Activated T-helper 9 cell treated with anti-CD3 and anti-CD28 coated beads, Interleukin-2, amount 50 U/mL, for 16 hours (primary cell): ENCODE results near the gene CCDC12.

Experiments
- DNase-seq: peaks from one replicate; pipeline ENCODE4 v3.0.0-alpha.2; 2020; ENCODE audit warnings: low read depth

Gene CCDC12

DNA sequence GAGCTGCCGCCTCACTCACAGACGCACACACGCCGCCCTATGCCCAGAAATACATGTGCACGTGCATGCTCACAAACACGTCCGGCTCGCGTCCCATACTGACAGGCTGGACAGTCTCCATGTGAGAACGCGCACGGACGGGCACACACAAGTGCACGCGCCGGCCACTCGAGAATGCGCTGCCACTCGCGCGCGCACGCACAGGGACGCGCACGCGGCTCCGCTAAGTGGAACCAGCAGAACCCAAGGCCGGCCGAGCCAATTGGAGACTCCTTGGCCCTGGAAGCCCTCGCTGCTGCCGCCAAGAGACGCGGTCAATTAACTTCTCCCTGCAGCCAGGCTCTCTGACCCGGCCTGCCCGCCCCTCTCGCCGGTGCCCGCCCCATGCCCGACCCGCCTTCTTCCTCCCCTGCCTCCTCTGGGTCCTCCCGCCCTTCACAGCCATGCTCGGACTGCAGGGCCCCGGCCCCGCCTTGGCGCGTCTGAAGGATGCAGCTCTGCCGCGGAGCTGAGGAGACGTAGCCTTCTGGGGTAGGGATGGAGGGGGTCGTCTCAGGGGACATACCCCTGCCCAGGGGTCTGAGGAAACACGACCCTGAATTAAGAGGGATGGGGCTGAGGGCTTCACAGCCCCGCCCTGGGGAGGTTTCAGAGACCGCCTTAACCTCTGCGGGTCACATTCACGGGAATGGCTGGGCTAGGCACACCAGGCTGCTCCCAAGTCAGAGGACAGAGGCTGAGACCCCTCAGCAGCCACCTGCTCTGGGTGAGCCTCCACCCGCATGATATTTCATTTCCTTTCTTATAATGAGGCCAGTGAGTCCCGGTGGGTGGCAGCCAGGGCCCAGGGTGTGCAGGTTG is 84.0 kb downstream of the CCDC12 start:
- no peak for DNase-seq

DNA sequence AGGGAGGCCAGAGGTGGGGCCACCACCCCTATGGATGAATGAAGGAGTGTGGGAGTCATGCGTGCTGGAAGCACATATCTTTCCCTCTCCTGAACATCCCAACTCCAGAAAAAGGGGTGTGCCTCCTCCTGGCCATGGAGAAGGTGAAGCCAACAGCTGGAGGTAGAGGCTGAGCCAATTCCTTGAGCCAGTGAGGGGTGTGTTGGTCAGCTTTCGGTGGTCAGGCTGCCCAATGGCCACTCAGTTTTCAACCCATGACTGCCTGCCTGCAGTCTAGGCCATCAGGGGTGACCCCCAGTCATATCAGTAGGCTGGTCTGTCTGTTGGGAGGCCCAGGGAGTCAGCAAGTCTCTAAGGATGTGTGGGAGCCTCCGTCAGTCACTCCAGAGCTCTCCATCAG is 85.4 kb downstream of the CCDC12 start:
- no peak for DNase-seq

DNA sequence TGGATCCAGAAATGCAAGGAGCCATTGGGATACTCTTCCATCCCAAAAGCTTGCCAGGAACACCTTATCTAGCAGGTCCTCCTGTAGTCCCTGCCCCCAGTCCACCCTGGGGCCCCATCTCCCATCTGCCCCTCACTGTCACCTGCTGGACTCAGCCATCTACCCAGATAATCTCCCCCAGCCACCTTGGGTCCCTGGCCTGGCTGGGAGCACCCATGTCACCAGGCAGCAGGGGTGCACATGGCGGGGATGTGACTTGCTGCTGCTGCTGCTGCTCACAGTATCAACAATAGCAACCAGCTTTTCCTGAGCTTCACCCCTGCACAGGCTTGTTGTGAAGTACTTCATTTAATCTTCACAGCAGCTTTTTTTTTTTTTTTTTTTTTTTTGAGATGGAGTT is 86.4 kb downstream of the CCDC12 start:
- DNase-seq: no peak

DNA sequence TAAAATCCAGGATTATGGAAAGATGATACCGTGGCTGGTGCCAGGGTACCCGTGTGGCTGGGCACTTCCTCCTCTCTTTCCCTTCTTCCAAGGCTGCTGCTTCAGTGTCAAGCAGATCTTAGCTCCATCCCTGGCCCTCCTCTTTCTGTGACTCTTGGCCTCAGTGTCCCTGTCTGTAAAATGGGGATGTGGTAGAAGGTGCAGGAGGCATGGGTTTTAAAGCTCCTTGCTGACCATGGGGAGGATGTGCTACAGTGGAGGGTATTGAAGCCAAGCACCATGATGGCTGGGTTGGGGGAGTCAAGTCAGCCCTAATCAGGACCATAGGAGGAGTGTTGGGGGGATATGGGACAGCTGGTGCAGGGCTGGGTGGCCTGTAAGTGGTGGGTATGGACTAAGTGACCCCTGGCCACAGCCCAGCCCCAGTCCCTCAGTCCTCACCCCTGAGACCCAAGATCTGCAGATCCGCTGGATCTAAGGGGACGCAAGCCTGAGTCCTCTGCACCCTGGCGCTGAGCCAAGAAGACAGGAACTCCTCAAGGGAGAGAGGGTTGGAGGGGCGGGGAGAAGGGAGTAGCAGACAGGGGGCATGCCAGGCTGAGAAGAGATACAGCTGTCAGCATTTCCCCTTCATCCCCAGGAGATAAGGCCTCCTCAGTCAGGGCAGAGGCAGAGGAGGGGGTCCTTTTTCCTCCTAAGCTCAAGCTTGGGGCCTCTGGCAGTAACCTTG is 87.0 kb downstream of the CCDC12 start:
- DNase-seq: no peak

DNA sequence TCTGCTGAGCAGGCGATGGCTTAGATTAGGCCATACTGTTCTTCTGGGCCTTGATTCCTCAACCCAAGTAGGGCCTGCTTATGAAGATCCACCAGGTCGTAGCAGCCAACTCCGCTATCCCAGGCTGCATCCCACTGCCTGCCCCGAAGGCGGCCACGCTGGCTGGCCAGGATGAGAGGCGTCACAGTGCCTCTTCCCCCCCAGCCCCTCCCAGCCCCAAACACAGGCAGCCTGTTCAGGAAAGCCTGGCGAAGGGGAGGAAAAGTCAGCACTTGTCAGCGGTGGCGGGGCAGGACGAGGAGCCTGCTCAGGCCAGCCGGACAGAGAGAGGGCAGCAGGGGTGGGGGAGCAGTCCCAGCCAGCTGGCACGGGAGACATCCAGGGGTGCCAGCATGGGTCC is 87.8 kb downstream of the CCDC12 start:
- no peak for DNase-seq

DNA sequence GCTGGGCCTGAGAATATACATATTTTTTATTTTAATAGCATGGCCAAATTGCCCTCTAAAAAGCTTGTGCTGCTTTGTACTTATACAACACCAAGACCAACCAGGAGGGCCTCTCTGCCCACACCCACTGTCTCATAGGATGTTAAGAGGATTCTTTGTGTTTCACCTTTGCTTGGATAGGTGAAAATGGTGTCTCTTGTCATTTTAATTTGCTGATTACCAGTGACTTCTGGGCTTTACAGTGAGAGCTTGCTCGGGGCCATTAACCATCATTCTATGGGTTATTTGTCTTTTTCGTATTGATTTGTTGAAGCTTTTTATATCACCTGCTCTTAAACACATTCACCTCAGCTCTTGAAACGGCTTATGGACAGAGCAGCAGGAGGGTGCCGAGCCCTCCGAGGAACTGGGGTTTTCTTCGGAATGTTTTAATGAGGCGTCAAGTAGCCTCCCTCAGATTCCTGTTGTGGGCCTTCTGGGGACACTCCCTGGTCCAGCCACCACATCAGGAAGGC is 88.5 kb downstream of the CCDC12 start:
- DNase-seq: no peak

DNA sequence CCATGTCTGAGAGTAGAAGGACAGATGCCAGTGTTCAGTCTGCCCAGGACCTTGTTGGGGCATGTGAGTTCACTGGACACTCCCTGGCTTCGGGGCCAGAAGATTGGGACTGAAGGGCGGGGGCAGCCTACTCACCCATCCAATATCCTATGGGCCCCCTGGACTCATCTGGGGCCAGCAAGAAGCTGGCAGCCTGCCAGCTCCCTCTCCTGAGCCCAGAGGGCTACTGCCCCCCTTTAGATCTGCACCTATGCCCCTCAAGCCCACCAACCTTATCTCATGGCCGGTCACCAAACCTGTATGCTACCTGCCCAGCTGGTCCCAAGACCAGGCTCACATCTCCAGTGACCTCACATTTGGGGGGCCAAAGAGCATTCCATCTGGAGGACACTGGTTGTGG is 90.9 kb downstream of the CCDC12 start:
- DNase-seq: no peak

DNA sequence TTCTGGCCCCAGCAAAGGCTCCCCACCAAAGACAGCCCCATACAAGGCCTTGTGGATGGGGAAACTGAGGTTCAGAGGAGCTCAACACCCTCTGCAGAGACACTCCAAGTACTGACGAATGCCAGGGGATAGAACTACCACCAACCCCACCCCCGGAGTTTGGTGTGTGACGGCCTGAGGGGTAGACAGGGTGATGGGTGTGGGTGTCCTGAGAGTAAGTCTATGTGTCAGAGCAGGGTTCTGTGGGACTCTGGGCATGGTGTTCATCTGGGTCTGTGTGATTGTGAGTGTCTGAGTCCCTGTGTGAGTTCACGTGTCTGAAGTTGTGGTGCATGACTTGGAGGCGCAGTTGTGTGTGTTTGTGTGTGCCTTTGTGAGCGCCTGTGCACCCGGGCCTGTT is 91.6 kb downstream of the CCDC12 start:
- DNase-seq: no peak

DNA sequence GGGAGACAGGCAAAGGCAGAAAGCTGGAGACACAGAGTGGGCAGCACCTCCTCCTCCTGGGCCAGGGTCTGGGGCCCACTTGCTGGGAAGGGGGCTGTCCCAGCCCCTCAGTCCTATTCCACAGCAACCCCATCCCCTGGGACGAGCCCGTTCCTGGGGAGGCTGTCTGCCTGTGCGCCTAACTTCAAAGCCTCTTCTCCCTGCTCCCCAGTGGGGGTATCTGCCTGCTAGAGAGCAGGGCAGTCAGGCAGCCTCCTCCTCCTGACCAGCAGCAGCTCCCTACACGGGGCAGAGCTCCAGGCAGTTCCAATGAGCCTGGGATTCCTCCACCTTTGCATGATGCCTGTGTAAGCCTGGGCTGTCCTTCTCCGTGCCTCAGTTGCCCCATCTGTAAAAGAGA is 92.1 kb downstream of the CCDC12 start:
- DNase-seq: no peak

DNA sequence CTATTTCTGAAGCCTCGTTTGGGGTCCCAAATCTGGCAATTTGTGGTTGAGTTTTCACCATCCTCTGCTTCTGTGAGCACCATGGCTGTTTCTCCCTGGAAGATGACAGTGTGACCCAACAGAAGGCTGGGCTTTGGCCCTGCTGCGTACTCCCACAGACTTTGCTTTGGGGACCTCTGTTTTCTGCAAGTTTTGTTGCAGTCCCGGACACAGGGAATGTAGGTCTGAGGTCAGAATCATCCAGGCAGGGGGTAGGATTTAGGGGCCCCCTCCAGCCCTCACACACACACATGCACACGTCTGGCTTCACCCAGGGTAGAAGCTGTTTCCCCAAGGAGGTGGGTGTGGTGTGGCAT is 92.7 kb downstream of the CCDC12 start:
- DNase-seq: no peak

DNA sequence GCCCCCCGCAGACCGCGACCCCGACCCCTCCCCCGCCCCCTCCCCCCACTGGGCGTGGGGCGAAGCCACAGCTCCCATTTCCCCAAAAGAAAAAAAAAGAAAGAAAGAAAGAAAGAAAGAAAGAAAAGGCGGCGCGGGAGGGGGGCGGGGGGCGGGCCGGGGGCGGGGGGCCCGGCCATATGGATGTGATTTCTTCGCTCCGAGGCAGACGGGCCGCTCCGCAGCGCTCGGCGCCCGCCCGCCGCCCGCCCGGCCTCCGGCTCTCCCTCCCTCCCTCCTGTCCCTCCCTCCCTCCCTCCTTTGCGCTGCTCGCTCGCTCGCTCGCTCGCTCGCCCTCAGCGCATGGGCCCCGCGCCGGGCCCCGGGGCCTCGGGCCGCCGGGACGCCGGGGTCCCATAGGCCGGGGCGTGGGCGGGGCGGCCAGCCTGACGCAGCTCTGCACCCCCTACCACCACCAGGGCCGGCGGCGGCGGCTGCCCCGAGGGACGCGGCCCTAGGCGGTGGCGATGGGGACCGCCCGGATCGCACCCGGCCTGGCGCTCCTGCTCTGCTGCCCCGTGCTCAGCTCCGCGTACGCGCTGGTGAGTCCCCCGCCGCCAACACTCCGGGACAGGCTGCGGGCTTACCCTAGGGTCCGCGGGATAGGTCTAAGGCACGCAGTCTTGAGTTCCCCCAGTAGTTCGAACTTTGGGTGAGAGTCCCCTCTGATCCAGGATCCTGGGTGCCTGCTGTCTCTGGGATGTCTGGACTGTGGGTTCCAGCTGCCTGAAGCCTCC is 93.3 kb downstream of the CCDC12 start:
- DNase-seq: no peak

DNA sequence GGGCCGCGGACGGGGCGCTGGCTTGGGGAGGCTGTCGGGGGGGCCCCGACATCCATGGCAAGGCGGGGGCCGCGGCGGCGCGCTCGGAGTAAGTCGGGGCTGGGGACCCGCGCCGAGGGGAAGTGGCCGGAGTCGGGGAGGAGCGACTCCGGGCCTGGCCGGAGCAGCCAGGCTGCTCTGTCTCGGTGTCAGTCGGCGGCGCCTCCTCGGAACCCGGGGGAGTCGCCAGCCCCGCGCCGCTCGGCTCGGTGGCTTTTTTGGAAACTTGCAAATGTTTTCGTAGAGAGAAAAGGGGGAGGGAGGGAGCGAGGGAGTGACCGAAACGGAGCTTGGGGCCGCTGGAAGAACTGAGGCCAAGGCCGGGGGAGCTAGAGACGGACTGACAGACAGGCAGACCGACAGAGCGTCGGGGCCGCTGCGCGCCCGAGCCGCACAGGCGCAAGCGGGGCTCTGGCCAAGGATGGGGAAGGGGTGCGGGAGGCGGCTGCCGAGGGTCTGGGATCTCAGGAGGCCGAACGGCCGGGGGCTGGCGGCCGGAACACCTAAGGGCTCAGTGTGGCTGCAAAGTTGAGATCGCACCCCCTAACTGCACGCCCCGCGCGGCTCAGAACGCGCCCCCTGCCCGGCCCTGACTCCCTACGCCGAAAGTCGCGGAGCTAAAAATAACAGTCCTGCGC is 94.0 kb downstream of the CCDC12 start:
- DNase-seq: no peak

DNA sequence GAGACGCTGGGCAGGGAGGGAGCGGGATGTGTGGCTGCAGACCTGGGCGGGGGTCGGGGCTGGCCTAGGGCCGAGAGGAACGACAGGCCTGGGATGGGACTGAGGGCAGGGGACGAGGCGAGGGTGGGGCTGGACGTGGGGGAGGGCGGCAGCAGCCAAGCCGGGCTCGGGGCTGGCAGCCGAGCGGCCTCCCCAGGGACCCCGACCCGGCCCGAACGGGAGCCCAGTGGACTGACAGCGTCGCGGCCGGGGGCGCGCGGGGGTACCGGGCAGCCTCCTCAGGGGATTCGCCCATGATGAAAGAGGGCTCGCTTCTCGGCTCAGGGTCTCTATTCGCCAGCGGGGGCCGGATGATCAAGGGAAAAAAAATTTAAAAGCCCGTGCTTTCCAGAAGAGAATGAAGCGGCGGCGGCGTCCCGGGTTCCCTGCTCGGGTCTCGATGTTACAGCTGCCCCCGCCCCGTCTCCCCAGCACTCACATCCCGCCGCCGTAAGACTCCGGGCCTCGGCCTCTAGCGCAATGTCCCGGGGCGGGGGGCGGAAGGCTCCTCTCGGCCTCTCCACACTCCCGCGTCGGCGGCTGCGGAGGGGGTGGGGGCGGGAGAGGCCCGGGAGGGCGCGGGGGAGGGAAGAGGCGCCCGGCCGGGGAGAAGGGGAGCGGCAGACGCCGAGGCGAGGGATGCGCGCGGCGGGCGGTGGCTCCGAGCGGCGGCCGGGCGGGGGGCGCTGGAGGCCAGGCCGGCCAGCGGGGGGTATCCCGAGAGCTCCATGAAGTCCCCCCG is 94.8 kb downstream of the CCDC12 start:
- no peak for DNase-seq

DNA sequence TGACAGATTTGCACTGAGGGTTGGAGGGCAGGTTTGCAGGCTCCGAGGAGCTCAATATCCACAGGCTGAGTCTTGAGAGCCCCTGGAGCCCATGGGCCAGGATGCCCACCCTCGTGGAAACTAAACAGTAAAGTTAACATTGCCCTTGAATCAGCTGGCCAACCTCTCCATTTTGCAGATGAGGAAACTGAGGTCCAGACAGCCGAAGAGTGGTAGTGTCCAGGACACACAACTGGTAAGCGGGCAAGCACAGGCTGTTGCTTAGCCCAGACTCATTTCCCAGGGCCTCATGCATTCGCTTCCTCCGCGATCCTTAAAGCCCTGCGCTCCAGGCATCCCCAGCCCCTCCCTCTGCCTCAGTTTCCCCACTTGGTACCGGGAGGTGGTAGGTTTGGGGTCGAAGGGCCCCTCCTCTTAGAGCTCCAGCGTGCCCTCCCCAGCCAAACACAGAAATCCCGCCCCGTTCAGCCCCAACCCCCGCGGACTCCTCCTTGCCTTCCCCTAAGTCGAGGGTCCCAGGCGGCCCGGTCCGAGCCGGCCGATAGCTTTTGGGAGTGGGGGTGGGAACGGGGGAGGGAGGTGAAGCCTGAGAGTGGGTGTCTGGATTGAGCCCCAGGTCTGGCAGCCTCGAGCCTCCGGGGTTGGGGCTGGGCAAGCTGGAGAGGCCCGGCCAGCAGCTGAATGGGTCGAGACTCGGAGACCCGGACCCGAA is 95.5 kb downstream of the CCDC12 start:
- DNase-seq: no peak

DNA sequence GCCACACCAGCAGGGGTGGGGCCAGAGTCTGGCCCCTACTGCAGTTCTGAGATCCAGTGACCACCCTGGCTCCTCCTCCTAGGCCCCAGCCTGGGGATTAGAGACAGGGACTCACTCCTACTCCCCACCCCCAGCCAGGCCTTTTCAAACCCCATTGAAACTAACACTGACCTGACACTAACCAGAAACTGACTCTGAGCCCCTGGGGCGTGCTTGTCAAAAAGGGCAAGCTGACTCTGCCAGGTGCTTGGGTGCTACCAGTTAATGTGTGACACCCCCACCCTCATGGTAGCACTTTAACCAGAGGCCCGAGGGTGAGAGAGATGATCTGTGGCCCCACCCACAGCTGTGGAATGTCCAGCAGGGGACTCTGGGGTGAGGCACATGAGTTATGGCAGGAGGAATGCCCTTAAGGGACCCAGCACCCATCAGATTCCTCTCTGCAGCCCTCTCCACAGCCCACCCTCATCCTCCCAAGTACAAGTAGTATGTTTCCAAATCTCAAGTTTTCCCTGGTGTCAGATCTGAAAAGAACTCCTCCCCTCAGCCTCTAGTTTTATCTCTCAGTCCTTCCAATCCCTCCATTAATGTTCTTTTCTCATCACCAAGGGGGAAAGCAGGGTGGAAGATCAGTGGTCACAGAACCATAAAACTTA is 97.6 kb downstream of the CCDC12 start:
- no peak for DNase-seq

DNA sequence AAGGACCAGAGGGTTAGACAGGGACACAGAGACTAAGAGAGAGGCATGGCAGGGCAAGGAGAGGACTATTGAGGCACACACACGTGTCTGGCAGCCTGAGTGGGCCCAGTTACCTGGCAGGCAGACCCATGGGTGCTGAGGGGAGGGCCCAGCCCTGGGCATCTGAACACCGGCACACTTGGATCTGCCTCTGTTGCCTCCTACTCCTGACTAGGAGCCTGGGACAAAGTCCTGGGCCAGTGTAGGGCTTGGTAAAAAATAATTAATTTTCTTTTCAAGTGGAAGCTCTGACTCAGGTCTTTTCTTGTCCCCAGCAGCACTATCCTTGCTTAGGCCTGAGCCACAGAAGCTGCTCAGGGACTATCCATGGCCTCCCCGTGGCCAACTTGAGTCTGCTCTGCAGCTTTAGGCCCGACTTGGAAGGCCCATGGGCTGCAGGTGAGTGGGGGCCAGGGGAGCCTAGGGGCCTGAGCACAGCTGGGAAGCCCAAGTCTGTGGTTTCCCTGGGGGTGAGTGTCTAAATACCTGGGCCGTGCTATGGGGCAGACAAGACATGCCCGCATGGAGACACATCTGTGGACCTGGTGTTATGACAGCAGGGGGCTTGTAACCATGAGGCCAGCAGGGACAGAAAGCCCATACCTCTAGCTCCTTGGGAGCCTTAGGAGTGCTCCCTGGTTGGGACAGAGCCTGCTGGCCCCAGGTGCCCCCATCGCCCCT is 99.0 kb downstream of the CCDC12 start, which contains the start of gene PTH1R:
PTH1R (plus strand) TSS at position 316 of the 720 bp plus-strand sequence. CDS start 5,839 bp downstream, outside the sequence.
- DNase-seq: no peak

DNA sequence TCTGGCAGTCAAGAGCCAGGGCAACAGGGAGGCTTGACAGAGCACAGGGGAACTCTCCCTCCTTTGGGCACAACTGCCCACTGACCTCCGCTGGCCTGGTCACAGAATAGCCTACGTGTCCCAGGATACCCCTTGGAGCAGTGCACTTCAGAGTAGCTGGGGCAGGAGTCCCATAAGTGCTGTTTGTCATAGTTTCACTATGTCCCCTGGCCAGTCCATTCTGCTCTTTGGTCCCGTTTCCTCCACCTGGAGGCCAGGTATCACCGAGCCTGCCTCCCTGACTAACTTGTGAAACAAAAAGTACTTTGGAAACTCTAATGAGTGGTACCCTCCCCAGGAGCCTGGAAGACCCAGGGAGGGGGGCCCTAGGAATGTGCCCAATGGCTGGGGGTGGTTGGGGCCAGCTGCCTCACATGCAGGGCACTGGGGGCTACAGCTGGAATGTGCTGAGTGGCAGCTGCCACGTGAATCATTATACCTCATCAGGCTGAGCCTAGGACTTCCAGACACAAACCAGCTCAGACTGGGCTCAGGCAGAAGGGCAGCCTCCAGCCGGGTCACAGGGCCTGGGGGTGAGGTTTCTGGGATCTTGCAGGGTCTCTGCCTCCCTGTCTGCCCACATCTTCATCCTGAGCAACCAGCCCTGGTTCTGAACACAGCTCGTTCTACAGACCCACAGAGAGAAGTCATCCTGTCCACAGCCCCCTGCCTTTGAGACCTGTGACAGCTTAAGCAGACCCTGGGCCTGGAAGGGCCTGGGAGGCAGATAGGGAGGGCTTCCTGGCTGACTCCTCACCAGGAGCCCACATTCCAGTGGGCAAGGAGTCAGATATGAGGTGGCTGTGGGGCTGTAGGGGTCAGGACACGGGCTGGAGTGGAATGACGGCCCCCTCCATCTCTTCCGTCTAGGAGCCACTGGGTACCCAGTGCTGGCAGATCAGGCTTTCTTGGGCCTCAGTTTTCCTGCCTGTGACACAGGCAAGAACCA is 99.9 kb downstream of the CCDC12 start:
- DNase-seq: no peak

DNA sequence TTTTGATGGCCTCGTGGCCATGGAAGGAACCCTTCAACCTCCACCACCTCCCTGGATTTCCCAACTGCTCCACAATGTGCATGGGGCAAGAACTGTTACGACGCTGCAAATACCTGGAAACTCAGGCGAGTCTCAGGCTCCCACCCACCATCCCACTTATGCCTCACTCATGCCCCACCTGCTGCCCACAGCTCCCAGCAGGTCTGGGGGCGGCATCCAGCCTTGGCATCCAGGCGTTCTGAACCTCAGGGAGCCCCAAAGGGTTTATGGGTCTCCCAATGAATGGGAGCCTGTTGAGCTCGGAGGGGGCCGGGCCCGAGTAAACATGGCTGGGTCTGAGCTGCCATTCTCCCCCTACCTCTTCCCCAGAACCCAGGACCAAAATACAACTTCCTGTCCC is 101.0 kb downstream of the CCDC12 start:
- no peak for DNase-seq
